Neutrophil (primary cell): ENCODE measurements around the gene OR52B6.
"Not testable (repeated sequence)": the region's sequence is repeated elsewhere in the genome, so short reads cannot be mapped to it uniquely, and the experiment has no call there.

Source experiments
- H3K27ac ChIP-seq: fragments of 200-600 bp; sonication (generic); 2 replicates; pipeline ENCODE4 v1.5.1; 2016; ENCODE audit warnings: mild to moderate bottlenecking, moderate library complexity
- H3K27me3 ChIP-seq: fragments of 200-600 bp; sonication (generic); 2 replicates; pipeline ENCODE4 v1.6.0; 2016; ENCODE audit warnings: mild to moderate bottlenecking
- H3K36me3 ChIP-seq: fragments of 200-600 bp; sonication (generic); 2 replicates; pipeline ENCODE4 v1.5.1; 2017
- H3K4me1 ChIP-seq, 2 experiments: fragments of 200-600 bp in 1 of 2; sonication (generic) in 1 of 2; 1 replicate in 1 of 2; 2 replicates in 1 of 2; pipeline versions ENCODE4 v1.5.1 to v1.6.1; 2013 to 2016; ENCODE audit warnings: low read depth in 1 of 2, low read length in 1 of 2, mild to moderate bottlenecking in 1 of 2, moderate library complexity in 1 of 2; ENCODE audit not compliant: control insufficient read depth in 1 of 2, insufficient read depth in 1 of 2
- H3K4me3 ChIP-seq, 2 experiments: fragments of 200-600 bp in 1 of 2; sonication (generic) in 1 of 2; 1 replicate in 1 of 2; 2 replicates in 1 of 2; pipeline ENCODE4 v1.5.1; 2013 to 2016; ENCODE audit warnings: low read depth in 1 of 2, low read length in 1 of 2, mild to moderate bottlenecking in 1 of 2, moderate library complexity in 1 of 2
- H3K9me3 ChIP-seq: fragments of 200-600 bp; sonication (generic); 2 replicates; pipeline ENCODE4 v1.5.1; 2016
- TF ChIP-seq, protein P1 (sequence below): fragments of 200-600 bp; sonication (generic); IDR thresholded peaks from 2 replicates; pipeline ENCODE4 v1.5.1; 2016; ENCODE audit warnings: antibody characterized with exemption

OR52B6 gene

DNA sequence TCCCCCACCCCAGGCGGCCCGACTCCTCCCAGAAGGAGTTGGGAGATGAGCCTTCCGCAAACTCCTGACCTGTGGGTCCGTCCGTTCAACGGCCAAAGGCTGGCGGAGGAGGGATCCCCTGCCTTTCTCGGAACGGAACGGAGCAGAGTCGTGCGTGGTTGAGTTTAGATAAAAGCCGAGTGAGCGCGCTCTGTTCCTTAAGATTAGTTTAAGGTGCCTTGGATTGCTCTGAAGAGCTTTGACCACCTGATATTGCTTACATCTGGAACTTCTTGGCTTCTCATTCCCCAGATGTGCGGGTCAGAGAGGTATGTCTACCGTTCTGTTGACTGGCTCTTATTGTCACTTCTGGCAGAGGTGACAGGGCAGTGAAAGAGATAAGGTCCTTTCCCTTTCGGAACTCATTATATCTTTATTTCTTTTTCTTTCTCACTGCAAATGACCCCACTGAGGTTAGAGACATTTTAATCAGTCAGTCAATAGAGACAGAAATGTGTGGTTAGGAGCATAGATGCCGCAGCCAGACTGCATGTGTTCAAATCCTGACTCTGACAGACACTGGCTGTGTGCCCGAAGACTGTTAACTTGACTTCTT lies 16.0 kb downstream of the OR52B6 start, which contains the start of gene TRIM6:
Gene TRIM6, plus strand, starts transcription at position 31 of the 595 bp plus-strand sequence. Its CDS starts 261 bp downstream, at position 292.
- H3K4me1 ChIP-seq: peaks cover 5 to 13% of the 10 kb centered on the region in 2 experiments
- peak within 1 kb of the TSS; percentile 68 for H3K27ac ChIP-seq
- H3K36me3 ChIP-seq: no peaks in the 10 kb centered on the region
- TF ChIP-seq, protein P1, sequence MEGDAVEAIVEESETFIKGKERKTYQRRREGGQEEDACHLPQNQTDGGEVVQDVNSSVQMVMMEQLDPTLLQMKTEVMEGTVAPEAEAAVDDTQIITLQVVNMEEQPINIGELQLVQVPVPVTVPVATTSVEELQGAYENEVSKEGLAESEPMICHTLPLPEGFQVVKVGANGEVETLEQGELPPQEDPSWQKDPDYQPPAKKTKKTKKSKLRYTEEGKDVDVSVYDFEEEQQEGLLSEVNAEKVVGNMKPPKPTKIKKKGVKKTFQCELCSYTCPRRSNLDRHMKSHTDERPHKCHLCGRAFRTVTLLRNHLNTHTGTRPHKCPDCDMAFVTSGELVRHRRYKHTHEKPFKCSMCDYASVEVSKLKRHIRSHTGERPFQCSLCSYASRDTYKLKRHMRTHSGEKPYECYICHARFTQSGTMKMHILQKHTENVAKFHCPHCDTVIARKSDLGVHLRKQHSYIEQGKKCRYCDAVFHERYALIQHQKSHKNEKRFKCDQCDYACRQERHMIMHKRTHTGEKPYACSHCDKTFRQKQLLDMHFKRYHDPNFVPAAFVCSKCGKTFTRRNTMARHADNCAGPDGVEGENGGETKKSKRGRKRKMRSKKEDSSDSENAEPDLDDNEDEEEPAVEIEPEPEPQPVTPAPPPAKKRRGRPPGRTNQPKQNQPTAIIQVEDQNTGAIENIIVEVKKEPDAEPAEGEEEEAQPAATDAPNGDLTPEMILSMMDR: no peak
- peak within 1 kb of the TSS; percentile 54 to 71 for H3K4me3 ChIP-seq
- no peaks in the 10 kb centered on the region for H3K27me3 ChIP-seq
- no peaks in the 10 kb centered on the region for H3K9me3 ChIP-seq

DNA sequence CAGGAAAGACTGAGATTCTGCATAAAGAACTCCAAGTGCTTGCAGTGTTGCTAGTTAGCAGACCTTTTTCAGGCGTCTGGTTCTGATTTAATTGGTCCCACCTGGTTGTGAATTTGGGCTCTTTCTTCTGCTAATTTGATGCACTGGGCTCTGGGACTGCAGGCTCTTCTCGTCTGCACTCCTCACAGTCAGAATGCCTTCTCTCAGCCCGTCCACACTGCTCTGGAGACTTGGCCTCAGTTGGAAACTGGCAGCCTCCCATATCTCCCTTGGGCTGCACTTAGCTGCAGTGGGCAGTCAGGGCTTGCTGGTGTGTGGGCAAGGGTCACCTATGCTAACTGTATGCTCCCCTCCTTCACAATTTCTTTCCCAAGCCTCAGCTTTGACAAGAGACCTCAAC lies 17.3 kb downstream of the OR52B6 start:
- Histone ChIP-seq H3K27me3 (no peaks in the 10 kb centered on the region), H3K4me3 (no peak overlapping the region), H3K4me1 (peaks cover 5 to 13% of the 10 kb centered on the region in 2 experiments), H3K27ac (no peak overlapping the region), H3K9me3 (no peaks in the 10 kb centered on the region), H3K36me3 (no peaks in the 10 kb centered on the region)
- TF ChIP-seq, protein P1: no peak

DNA sequence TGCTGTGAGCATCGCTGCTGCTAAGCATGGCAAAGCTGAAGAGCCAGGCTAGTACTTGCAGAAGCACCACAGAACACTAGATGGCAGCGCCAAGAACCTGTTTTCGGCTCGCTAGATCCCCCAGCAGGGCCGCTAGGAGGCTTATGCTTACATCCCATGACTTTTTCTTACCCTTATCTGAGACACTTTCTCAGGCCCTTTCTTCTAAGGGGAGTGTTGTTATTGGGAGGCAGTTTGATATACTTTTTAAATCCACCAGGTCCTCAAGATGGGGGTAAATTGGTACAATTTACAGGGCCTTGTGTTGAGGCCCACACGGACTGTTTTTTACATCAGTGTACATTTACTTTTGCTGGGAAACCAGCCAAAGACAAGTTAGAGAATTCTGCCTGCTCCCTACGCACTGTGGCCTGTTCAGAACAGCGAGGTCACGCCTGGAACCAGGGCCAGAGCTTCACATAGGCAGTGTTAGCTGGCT lies 19.7 kb downstream of the OR52B6 start:
- Histone ChIP-seq H3K27ac (no peak overlapping the region), H3K27me3 (no peaks in the 10 kb centered on the region), H3K4me3 (no peak overlapping the region), H3K4me1 (peaks cover 5 to 13% of the 10 kb centered on the region in 2 experiments), H3K36me3 (no peaks in the 10 kb centered on the region), H3K9me3 (no peaks in the 10 kb centered on the region)
- TF ChIP-seq, protein P1: peak; percentile 57

DNA sequence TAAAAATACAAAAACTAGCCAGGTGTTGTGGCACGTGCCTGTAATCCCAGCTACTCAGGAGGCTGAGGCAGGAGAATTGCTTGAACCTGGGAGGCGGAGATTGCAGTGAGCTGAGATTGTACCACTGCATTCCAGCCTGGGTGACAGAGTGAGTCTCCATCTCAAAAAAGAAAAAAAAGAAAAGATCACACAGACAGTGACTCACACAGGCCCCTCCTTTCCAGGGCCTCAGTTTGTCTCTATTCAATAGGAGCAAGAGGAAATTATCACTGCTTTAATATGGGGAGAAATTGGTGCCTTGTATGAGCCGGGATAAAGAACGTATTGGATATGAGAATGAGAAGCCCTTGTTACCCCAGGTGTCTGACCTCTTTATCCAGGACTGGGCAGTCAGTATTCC lies 22.1 kb downstream of the OR52B6 start:
- H3K27me3 ChIP-seq, H3K9me3 ChIP-seq, H3K27ac ChIP-seq, H3K4me3 ChIP-seq, H3K4me1 ChIP-seq, H3K36me3 ChIP-seq: not testable (repeated sequence)

DNA sequence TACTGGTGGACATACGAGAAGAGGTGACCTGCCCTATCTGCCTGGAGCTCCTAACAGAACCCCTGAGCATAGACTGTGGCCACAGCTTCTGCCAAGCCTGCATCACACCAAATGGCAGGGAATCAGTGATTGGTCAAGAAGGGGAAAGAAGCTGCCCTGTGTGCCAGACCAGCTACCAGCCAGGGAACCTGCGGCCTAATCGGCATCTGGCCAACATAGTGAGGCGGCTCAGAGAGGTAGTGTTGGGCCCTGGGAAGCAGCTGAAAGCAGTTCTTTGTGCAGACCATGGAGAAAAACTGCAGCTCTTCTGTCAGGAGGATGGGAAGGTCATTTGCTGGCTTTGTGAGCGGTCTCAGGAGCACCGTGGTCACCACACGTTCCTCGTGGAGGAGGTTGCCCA lies 22.6 kb downstream of the OR52B6 start:
- TF ChIP-seq, protein P1: no peak
- H3K27me3 ChIP-seq: no peaks in the 10 kb centered on the region
- no peaks in the 10 kb centered on the region for H3K9me3 ChIP-seq
- H3K4me1 ChIP-seq: peaks cover 0 to 3% of the 10 kb centered on the region in 2 experiments
- H3K27ac ChIP-seq: no peak overlapping the region
- no peak overlapping the region for H3K4me3 ChIP-seq
- H3K36me3 ChIP-seq: no peaks in the 10 kb centered on the region

DNA sequence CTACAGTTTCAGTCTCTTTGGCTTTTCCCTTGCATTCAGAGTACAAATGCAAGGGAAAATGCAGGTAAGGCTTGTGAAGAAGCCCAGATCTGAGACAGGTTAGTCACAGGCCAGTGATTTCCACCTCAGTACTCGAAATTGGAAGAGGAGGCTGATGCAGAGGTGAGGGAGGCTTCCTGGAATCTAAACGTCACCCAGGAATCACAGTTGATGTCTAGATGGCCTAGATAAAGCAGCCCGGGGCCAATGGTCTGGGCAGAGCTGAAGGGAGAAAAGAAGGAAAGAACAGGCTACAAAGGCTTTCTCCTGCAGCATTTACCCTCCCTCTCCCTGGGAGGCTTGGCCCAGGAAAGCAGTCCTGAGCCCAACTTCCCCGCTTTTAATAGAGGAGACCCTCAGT lies 24.2 kb downstream of the OR52B6 start:
- H3K4me1 ChIP-seq: no peaks in the 10 kb centered on the region
- no peaks in the 10 kb centered on the region for H3K36me3 ChIP-seq
- H3K4me3 ChIP-seq: no peak overlapping the region
- H3K27ac ChIP-seq: no peak overlapping the region
- H3K9me3 ChIP-seq: no peaks in the 10 kb centered on the region
- H3K27me3 ChIP-seq: no peaks in the 10 kb centered on the region
- TF ChIP-seq, protein P1: no peak
